Neural progenitor cell (in vitro differentiated cells): Measurements from ENCODE around the gene CEP89. TPM values are rescaled to one million over a fixed set of nuclear protein-coding genes. Genes with fewer than 3 reads are reported as not detected.
"Not testable (repeated sequence)": the region's sequence is repeated elsewhere in the genome, so short reads cannot be mapped to it uniquely, and the experiment has no call there.

Experiments used
- DNase-seq: peaks from one replicate; pipeline ENCODE4 v3.0.0-alpha.2; 2016; ENCODE audit warnings: low spot score
- H2AFZ ChIP-seq: fragments of 200-600 bp; sonication (generic); replicated peaks from 2 replicates; pipeline ENCODE4 v1.6.1; 2016; ENCODE audit warnings: antibody characterized with exemption
- H3F3A ChIP-seq: fragments of 200-600 bp; sonication (generic); 2 replicates; pipeline ENCODE4 v1.6.1; 2016; ENCODE audit warnings: antibody characterized with exemption, low read depth
- H3K27ac ChIP-seq: fragments of 200-600 bp; sonication (generic); 2 replicates; pipeline ENCODE4 v1.5.1; 2016; ENCODE audit warnings: mild to moderate bottlenecking
- H3K27me3 ChIP-seq: fragments of 200-600 bp; sonication (generic); 2 replicates; pipeline ENCODE4 v1.6.1; 2016; ENCODE audit warnings: mild to moderate bottlenecking, moderate library complexity
- H3K36me3 ChIP-seq: fragments of 200-600 bp; sonication (generic); 2 replicates; pipeline ENCODE4 v1.5.1; 2016
- H3K4me1 ChIP-seq: fragments of 200-600 bp; sonication (generic); 2 replicates; pipeline ENCODE4 v1.6.1; 2016; ENCODE audit warnings: mixed run types
- H3K4me2 ChIP-seq: fragments of 200-600 bp; sonication (generic); 2 replicates; pipeline ENCODE4 v1.6.1; 2016
- H3K4me3 ChIP-seq: fragments of 200-600 bp; sonication (generic); 2 replicates; pipeline ENCODE4 v1.5.1; 2016
- H3K79me2 ChIP-seq: fragments of 200-600 bp; sonication (generic); 2 replicates; pipeline ENCODE4 v1.6.1; 2016; ENCODE audit warnings: low read depth
- H3K9ac ChIP-seq: fragments of 200-600 bp; sonication (generic); 2 replicates; pipeline ENCODE4 v1.6.1; 2016
- H3K9me3 ChIP-seq: fragments of 200-600 bp; sonication (generic); 2 replicates; pipeline ENCODE4 v1.5.1; 2016; ENCODE audit warnings: low read depth
- H4K20me1 ChIP-seq: fragments of 200-600 bp; sonication (generic); 2 replicates; pipeline ENCODE4 v1.6.1; 2016; ENCODE audit warnings: low read depth
- H3K27ac Mint-ChIP-seq: 3 replicates; pipeline ENCODE4 v1.8.0; 2021; ENCODE audit warnings: mixed read lengths
- H3K27me3 Mint-ChIP-seq: 2 replicates; pipeline ENCODE4 v1.8.0; 2022; ENCODE audit warnings: low read depth, mild to moderate bottlenecking, inconsistent platforms, moderate library complexity, mixed read lengths; ENCODE audit not compliant: insufficient read depth
- H3K36me3 Mint-ChIP-seq: 3 replicates; pipeline ENCODE4 v1.8.0; 2021; ENCODE audit warnings: mixed read lengths
- H3K4me1 Mint-ChIP-seq: 3 replicates; pipeline ENCODE4 v1.8.0; 2021; ENCODE audit warnings: mixed read lengths
- H3K4me3 Mint-ChIP-seq: 3 replicates; pipeline ENCODE4 v1.8.0; 2021; ENCODE audit warnings: mild to moderate bottlenecking, moderate library complexity, mixed read lengths
- H3K9me3 Mint-ChIP-seq: 3 replicates; pipeline ENCODE4 v1.8.0; 2020; ENCODE audit warnings: mixed read lengths
- EZH2 ChIP-seq: fragments of 200-600 bp; sonication (generic); IDR thresholded peaks from 2 replicates; pipeline ENCODE4 v1.6.1; 2017; ENCODE audit warnings: antibody characterized with exemption, mild to moderate bottlenecking, moderate library complexity
- EZH2phosphoT487 ChIP-seq: fragments of 200-600 bp; sonication (generic); IDR thresholded peaks from 2 replicates; pipeline ENCODE4 v1.6.1; 2017; ENCODE audit warnings: antibody characterized with exemption
- total RNA-seq: library from RNA; depleted of rRNA; stranded (reverse); fragments of >200 nt; gene quantifications from 2 replicates; pipeline ENCODE4 v1.2.3, GENCODE V29; 2015; ENCODE audit warnings: low replicate concordance
- TF ChIP-seq, protein P1 (sequence below): fragments of 200-600 bp; sonication (generic); IDR thresholded peaks from 2 replicates; pipeline ENCODE4 v1.5.1; 2017; ENCODE audit warnings: antibody characterized with exemption, mild to moderate bottlenecking

CEP89 gene
- total RNA-seq, 1 donor from 2014 or later, result 26.1 TPM

GRCh38 chr19:32889137-32889934 is 82.4 kb downstream of the CEP89 start:
- Mint-ChIP-seq H3K27me3 (no peaks in the 10 kb centered on the region), H3K27ac (no peak overlapping the region), H3K4me3 (no peak overlapping the region), H3K9me3 (peaks cover 26% of the 10 kb centered on the region), H3K36me3 (peaks cover 33% of the 10 kb centered on the region), H3K4me1 (no peaks in the 10 kb centered on the region)
- Histone ChIP-seq H3K4me1 (no peaks in the 10 kb centered on the region), H3K9ac (no peak overlapping the region), H3K27me3 (no peaks in the 10 kb centered on the region), H3F3A (no peaks in the 10 kb centered on the region), H3K9me3 (peaks cover 5% of the 10 kb centered on the region), H3K36me3 (no peaks in the 10 kb centered on the region), H3K27ac (no peak overlapping the region), H3K4me2 (no peak overlapping the region), H4K20me1 (no peaks in the 10 kb centered on the region), H3K4me3 (no peak overlapping the region), H3K79me2 (no peaks in the 10 kb centered on the region), H2AFZ (no peak overlapping the region)
- no peak for DNase-seq
- no peak for TF ChIP-seq EZH2
- no peak for TF ChIP-seq EZH2phosphoT487
- TF ChIP-seq, protein P1, sequence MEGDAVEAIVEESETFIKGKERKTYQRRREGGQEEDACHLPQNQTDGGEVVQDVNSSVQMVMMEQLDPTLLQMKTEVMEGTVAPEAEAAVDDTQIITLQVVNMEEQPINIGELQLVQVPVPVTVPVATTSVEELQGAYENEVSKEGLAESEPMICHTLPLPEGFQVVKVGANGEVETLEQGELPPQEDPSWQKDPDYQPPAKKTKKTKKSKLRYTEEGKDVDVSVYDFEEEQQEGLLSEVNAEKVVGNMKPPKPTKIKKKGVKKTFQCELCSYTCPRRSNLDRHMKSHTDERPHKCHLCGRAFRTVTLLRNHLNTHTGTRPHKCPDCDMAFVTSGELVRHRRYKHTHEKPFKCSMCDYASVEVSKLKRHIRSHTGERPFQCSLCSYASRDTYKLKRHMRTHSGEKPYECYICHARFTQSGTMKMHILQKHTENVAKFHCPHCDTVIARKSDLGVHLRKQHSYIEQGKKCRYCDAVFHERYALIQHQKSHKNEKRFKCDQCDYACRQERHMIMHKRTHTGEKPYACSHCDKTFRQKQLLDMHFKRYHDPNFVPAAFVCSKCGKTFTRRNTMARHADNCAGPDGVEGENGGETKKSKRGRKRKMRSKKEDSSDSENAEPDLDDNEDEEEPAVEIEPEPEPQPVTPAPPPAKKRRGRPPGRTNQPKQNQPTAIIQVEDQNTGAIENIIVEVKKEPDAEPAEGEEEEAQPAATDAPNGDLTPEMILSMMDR, result no peak

DNA sequence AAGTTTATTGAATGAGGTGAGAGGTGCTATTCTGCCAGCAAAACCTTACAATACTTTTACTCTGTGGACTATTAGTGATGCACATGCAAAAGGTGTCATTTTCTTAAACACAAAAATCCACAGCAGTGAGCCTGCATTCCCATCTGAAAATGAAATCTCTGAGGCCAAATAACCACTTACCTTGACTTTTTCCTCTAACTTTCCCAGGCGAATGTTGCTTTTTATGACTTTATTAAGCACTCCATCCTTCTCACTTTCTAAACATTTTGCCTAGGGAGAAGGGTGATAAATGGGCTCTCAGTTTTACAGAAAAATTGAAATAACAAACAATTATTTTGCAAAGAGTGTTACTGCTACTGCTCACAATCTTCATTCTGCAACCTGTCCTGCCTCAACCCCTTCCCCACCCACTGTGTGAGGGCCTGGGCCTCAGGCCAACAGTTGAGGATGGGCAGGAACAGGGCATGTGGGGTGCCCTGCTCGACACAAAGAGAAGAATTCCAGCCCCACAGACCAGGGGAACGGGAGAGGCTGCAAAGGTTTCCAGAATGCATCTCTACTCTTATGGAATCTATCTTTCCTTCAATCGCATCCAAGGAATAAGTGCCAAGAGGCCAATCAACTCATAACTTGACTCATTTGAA is 84.1 kb downstream of the CEP89 start:
- H3K79me2 ChIP-seq, result no peaks in the 10 kb centered on the region
- H3K4me3 Mint-ChIP-seq, result no peak overlapping the region
- H4K20me1 ChIP-seq, result no peaks in the 10 kb centered on the region
- H3K27ac Mint-ChIP-seq, result no peak overlapping the region
- H3K4me1 Mint-ChIP-seq, result no peaks in the 10 kb centered on the region
- H3K9me3 Mint-ChIP-seq, result peaks cover 16% of the 10 kb centered on the region
- H3K36me3 Mint-ChIP-seq, result peaks cover 19% of the 10 kb centered on the region
- DNase-seq, result no peak
- no peaks in the 10 kb centered on the region for H3K4me1 ChIP-seq
- peaks cover 5% of the 10 kb centered on the region for H3K9me3 ChIP-seq
- H3K4me3 ChIP-seq, result no peak overlapping the region
- H3K36me3 ChIP-seq, result no peaks in the 10 kb centered on the region
- H3K27me3 Mint-ChIP-seq, result no peaks in the 10 kb centered on the region
- H3K4me2 ChIP-seq, result no peak overlapping the region
- TF ChIP-seq EZH2phosphoT487 (no peak), EZH2 (no peak)
- TF ChIP-seq, protein P1, result no peak
- no peaks in the 10 kb centered on the region for H3F3A ChIP-seq
- no peak overlapping the region for H3K9ac ChIP-seq
- H3K27me3 ChIP-seq, result no peaks in the 10 kb centered on the region
- H3K27ac ChIP-seq, result no peak overlapping the region
- H2AFZ ChIP-seq, result no peak overlapping the region

GRCh38 chr19:32886241-32886640 is 85.5 kb downstream of the CEP89 start:
- Mint-ChIP-seq H3K9me3 (peaks cover 4% of the 10 kb centered on the region), H3K4me1 (no peaks in the 10 kb centered on the region), H3K36me3 (peaks cover 10% of the 10 kb centered on the region), H3K4me3 (no peak overlapping the region), H3K27me3 (no peaks in the 10 kb centered on the region), H3K27ac (no peak overlapping the region)
- H3K9ac ChIP-seq, result no peak overlapping the region
- DNase-seq, result no peak
- H3K9me3 ChIP-seq, result no peaks in the 10 kb centered on the region
- H4K20me1 ChIP-seq, result no peaks in the 10 kb centered on the region
- TF ChIP-seq, protein P1, result no peak
- no peak for TF ChIP-seq EZH2phosphoT487
- TF ChIP-seq EZH2, result no peak
- no peaks in the 10 kb centered on the region for H3K36me3 ChIP-seq
- H3K4me3 ChIP-seq, result no peak overlapping the region
- H3K27me3 ChIP-seq, result no peaks in the 10 kb centered on the region
- no peaks in the 10 kb centered on the region for H3K79me2 ChIP-seq
- H3K4me2 ChIP-seq, result no peak overlapping the region
- H2AFZ ChIP-seq, result no peak overlapping the region
- no peaks in the 10 kb centered on the region for H3K4me1 ChIP-seq
- H3K27ac ChIP-seq, result no peak overlapping the region
- no peaks in the 10 kb centered on the region for H3F3A ChIP-seq

GRCh38 chr19:32885255-32885654 is 86.5 kb downstream of the CEP89 start:
- not testable (repeated sequence) for H3K9me3 ChIP-seq, H3K36me3 ChIP-seq, H3K9me3 Mint-ChIP-seq, H4K20me1 ChIP-seq, H3K27me3 Mint-ChIP-seq, H3K36me3 Mint-ChIP-seq, H3K4me1 Mint-ChIP-seq, H2AFZ ChIP-seq, H3K9ac ChIP-seq, DNase-seq, H3K4me3 ChIP-seq, H3K4me1 ChIP-seq, H3K27ac ChIP-seq, H3K27me3 ChIP-seq, H3K79me2 ChIP-seq, H3K4me2 ChIP-seq, H3F3A ChIP-seq, H3K27ac Mint-ChIP-seq, H3K4me3 Mint-ChIP-seq
